Activated naive CD4-positive, alpha-beta T cell (primary cell): ENCODE data around the gene DACT2.

Experiments used
- DNase-seq, 4 experiments: peaks; one replicate each; lab custom pipeline; 2025; lab: John Stamatoyannopoulos, UW

The DACT2 gene

DNA sequence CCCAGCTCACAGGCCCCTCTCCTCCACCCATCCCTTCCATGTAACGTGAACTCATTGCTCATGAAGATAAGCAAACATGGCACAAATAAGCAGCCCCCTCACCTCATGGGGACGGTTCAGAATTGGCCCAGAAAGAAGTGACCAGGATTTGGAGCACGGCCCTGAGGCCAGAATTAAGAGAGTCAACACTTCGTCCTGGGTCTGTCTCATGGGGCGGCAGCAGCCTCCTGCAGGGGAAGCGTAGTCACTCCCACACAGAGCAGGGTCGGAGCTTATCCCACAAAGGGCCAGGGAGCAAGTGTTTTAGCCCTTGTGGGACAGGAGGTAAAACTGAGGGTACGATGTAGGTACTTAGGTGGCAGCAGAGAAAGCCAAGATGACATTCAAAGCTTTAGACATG is 28.6 kb upstream of the DACT2 start:
- DNase-seq: no peak

DNA sequence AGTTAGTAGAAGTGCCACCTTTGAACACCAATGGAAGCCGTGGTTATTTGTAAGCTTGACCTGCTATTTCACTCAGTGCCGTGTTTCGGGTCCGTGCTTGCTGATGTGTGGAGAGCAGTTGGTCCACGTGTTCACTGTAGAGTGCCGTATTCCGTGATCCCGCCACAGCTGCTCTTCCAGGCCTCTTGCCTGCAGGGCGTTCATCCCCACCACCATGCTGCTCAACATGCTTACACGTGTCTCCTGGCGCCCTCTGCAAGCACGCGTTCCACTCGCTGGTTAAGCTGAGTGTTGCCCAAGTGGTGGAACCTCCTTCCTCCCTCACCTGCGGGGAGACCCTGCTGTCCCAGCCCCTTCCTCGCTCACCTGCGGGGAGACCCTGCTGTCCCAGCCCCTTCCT is 28.0 kb upstream of the DACT2 start:
- DNase-seq: no peak

DNA sequence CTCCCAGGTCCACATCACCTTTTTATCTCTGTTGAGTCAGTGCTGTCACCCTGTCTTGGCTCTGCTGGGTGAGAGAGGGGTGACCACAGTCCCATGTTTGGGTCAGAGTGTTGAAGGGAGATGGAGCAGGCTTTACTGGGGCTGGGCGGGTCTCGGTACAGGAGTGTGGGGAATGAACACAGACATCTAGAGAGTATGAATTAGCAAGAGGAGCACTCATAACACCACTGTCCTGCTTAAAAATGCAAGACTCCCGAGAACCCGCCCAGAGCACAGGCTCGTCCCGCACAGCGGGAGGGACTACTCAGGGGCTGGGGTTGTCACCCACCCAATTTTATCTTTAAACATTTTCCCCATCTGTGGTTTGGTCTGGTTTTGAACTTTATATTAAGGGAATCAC is 27.5 kb upstream of the DACT2 start:
- DNase-seq: no peak

DNA sequence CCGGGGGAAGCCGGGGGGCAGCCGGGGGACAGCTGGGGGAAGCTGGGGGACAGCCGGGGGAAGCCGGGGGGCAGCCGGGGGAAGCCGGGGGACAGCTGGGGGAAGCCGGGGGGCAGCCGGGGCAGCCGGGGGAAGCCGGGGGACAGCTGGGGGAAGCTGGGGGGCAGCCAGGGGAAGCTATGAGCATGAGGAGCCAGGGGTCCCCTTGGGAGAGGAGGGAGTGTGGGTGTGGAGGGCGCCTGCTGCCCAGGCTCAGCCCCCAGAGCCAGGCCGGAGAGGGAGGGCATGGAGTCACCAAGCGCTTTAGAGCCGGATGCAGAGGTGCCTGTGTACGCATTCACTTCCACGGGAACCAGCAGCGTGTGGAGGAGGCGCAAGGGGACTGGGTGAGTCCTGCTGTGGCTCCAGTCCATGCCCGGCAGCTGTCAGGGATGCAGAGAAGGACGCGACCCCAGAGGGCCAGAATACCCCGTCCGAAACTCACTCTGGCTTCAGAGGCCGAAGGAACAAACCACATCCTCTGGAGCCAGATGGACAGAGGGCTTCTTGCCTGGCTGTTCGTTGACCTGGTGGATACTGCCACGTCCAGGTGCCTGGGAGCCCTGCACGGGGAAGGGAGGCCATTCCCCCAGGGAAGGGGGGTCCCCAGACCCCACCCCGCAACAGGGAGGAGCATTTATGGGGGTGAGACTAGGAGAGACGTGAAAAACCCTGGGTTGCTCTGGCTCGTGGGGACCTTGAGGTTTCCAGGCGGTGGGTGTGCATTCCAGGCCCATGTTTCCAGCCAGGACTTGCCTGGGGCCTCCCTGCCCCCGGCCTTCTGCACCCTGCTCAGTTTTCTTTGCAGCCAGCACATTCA is 26.5 kb upstream of the DACT2 start:
- no peak for DNase-seq

DNA sequence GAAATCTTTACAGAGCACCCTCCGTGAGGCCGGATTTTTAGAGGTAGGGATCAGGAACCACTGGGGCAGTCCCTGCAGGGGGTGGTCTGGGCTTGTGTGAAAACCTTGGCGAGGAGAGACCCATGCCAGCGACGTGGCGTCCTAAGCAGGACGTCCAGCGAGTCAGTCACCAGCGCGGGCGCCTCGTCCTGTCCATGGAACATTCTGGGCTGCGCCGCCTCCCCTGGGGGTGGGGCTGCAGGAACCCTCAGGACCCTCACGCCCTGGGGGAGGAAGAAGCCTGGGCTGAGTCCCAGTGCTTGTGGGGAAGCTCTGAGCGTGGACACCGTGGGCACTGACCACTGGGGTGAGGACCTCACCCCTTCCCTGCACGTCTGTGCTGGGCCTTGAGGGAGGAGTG is 25.7 kb upstream of the DACT2 start:
- DNase-seq: no peak

DNA sequence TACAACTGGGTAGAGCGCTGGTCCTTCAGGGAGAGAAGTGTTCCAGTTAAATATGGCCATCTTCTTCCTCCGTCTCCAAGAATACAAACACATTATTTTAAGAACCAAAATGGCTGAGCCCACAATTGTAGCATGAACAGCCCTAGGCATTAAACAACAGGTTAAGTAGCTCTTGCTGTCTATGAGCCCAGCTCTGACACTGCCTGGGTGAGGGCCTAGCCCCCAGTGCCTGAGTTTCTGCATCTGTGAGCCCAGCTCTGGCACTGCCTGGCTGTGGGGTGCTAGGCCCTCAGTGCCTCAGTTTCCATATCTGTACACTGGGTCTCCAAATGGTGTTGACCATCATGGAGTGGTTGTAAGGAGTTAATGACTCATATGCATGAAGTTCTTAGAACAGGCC is 24.8 kb upstream of the DACT2 start:
- DNase-seq: no peak

DNA sequence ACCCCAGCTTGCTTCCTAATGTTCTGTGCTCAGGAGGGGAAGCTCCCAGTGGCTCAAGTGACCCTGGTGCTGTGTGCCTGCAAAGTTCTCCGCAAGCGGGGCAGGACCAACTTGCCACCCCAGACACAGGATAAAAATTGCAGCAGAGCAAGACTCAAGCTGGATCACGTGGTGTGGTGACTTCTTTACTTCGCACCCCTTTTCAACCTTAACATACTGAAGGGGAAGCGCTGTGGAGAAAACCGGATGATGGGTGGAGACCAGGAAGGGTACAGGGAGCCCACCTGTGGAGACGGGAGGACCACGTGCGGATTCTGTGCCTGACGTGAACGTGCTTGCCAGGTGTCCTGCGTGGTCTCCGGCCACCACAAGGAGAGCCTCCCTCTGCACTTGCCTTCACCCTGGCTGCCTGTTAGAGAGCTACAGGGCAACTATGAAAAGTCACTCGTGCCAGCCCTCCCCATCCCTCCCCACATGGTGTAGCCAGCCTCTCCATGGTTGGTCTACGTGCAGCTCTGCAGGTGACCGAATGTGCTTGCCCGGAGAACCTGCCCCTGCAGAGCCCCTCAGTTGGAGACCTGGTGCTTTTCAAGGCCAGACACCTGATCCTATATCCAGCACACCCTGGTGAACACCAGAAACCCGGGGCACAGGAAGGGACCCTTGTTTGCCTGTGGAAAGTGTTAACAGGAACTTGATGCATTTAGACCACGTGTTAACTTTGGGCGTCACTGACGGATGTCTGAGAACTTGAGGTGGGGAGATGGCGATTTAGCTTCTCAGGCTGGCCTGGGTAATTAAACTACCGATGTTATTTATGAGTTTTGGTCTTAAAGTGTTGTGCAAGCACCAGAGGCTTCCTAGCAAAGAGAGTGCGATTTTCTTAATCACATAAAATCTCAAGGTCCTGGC is 23.9 kb upstream of the DACT2 start:
- no peak for DNase-seq

DNA sequence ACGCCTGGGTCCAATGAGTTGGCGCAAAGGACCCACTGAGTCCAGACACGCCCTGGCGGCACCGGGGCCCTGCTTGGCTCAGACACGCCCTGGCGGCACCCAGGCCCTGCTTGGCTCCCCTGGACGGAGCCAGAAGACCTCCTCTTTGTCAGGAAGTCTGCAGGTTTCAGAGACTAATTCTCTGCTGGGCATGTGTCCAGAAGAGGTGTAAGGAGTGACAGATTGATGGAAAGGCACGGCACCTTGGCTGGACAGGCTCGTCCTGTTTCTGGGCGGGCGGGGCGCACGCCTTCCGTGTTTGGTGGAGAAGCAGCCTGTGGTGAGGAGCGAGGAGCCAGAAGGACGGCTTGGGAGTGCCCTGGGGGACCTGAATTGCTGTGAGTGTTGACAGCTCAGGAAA is 23.1 kb upstream of the DACT2 start:
- no peak for DNase-seq

DNA sequence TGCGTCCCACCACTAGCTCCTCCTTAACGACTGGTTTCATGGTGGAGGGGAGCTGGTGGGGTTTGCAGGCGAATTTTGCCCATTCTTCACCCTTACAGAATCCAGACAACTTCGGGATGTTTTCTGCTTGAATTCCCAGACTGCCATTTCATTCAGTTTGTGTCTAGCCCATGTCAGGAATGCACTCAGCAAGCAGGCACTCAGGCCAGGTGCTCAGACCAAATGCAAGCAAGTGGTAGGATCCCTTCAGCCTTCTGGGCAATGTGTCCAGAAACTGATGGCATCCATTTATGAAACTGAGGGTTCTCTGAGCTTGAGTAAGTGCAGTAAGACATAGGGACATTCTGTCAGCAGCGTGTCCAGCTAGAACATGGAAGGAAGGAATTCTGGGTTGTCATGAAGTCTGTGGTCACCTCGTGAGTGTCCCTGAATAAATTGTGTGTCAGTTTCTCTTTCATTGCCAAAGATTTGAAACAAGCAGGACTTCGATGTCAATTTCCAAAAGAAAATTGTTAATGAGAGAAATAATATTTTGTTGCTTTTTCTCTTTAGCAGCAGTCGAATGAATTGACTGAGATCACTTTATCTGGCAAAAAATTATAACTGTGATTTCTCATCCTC is 21.8 kb upstream of the DACT2 start:
- no peak for DNase-seq

GRCh38 chr6:168340819-168341218 is 21.2 kb upstream of the DACT2 start:
- no peak for DNase-seq

DNA sequence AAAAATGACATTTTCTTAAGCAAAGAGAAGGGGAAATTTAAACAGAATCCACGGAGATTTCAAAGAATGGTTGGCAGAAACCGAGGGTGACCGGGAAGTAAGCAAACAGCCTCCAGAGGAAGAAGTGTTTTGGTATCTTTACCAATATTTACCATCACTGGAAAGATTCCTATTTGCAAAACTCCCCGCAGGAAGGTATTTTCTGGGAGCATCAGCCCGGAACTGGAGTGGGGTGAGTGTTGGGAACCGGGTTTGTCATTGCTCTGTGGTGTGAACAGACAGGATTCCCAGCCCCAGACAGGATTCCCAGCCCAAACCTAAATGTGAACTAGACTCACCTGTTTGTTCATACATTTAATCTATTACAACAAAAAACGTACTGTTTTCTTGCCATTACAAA is 19.2 kb upstream of the DACT2 start:
- no peak for DNase-seq

GRCh38 chr6:168336967-168337366 is 17.4 kb upstream of the DACT2 start:
- no peak for DNase-seq

DNA sequence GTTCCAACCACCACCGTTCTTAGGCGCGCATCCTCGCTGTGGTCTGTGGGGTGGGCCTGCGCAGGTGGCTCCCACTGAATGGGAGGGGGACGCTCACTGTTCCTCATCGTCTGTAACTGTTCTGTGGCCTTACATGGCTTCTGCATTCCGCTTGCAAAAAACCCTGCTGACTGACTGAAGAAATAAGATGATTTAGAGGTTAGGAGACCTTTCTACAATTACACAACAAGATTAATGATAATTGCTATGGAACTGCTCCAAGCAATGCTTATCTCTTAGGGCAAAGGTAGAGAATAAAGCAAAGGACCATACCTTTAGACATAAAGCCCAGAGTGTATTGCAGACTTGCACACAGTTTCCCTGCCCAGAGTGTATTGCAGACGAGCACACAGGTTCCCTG is 14.4 kb upstream of the DACT2 start:
- DNase-seq: no peak

DNA sequence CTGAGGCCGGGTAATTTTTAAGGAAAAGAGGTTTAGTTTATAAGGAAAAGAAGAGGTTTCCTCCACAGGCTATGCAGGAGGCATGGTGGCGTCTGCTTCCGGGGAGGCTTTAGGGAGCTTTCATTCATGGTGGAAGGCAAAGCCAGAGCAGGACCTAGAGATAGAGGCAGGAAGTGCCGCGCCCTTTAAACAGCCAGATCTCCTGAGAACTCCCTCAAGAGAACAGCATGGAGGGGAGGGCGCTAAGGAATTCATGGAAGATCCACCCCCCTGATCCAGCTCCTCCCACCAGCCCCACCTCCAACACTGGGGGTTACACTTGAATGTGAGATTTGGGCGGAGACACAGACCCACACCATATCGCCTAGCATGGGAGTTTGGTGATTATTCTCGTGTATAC is 13.9 kb upstream of the DACT2 start:
- DNase-seq: no peak

GRCh38 chr6:168333039-168333438 is 13.5 kb upstream of the DACT2 start:
- DNase-seq: no peak

DNA sequence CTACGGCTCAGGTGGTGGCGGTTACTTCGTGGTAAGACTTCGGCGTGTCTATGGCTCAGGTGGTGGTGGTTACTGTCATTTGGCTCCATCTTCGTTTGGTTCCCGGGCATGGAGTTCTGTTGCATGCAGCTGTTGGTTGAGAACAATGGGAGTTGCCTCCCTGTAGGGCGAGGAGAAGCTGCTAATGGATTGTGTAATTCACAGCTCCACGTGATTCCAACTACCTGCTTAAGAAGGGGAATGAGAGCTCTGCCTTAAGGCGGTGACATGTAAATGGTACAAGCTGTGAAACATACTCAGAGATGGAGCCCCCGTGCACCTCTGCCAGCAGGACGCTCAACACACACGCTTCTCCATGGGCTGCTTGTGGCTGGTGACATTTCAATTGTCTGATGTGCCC is 12.4 kb upstream of the DACT2 start:
- DNase-seq: no peak

- DNase-seq: no peak
Measured at GRCh38 chr6:168331058-168331457, 11.5 kb upstream of the DACT2 start.

DNA sequence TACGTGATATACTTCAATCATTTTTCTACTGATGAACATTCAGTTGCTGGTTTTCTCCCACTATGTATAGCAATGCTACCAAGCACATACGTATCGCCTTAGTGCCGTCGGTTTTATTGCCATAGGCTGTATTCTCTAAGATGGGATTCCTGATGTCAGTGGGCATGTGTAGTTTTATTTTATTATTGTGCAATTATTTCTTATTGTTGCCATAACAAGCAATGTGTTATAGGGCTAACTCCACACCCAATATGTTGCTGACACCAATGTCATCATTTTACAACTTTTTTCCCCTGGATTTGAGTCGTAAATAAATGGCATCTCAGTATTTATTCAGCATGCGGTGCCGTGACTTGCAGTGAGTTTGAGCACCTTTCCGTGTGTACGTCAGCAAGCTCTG is 10.8 kb upstream of the DACT2 start:
- DNase-seq: no peak

DNA sequence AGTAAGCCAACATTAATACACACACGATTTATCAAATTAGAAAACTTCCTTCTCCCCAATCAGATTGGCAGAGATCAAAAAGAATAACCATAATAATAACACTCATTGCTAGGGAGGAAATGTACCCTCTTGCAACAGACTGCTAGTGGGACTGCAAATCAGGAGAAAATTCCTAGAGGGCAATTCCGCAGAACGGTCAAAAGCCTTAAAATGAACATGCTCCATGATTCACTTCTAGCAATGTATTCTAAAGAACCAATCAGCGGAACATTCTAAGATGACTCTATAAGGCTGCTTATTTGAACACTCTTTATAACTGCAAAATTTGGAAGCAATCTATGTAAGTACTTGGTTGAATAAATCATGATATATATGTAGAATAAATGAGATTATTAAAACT is 8.5 kb upstream of the DACT2 start:
- DNase-seq: no peak

GRCh38 chr6:168326294-168327261 is 7.0 kb upstream of the DACT2 start:
- no peak for DNase-seq

GRCh38 chr6:168322966-168323365 is 3.4 kb upstream of the DACT2 start:
- no peak for DNase-seq

- no peak for DNase-seq
Measured at GRCh38 chr6:168320634-168321033, 1.1 kb upstream of the DACT2 start.
